Stimulated activated CD4-positive, alpha-beta T cell treated with anti-CD3 and anti-CD28 coated beads, TNF-alpha, amount 100 ng/mL, for 24 hours (primary cell): ENCODE data around the gene IGFBPL1.
"Not testable (repeated sequence)": the region's sequence is repeated elsewhere in the genome, so short reads cannot be mapped to it uniquely, and the experiment has no call there.

Experiments
- DNase-seq, 3 experiments: peaks; one replicate each; pipeline ENCODE4 v3.0.0-alpha.2; 2020; ENCODE audit warnings: low read depth in 3 of 3

Gene IGFBPL1

DNA sequence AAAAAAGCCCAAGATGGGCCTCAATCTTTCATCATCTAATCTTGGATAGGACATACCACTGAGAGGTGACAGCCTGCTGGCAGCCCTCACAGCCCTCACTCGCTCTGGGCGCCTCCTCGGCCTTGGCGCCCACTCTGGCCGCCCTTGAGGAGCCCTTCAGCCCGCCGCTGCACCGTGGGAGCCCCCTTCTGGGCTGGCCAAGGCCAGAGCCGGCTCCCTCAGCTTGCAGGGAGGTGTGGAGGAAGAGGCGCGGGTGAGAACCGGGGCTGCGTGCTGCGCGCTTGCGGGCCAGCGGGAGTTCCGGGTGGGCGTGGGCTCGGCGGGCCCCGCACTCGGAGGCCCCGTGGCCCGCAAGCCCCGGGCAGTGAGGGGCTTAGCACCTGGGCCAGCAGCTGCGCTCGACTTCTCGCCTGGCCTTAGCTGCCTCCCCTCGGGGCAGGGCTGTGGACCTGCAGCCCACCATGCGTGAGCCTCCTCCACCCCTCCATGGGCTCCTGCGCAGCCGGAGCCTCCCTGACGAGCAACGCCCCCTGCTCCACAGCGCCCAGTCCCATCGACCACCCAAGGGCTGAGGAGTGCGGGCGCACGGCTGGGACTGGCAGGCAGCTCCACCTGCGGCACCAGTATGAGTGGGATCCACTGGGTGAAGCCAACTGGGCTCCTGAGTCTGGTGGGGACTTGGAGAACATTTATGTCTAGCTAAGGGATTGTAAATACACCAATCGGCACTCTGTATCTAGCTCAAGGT is 46.7 kb downstream of the IGFBPL1 start:
- DNase-seq: not testable (repeated sequence)

DNA sequence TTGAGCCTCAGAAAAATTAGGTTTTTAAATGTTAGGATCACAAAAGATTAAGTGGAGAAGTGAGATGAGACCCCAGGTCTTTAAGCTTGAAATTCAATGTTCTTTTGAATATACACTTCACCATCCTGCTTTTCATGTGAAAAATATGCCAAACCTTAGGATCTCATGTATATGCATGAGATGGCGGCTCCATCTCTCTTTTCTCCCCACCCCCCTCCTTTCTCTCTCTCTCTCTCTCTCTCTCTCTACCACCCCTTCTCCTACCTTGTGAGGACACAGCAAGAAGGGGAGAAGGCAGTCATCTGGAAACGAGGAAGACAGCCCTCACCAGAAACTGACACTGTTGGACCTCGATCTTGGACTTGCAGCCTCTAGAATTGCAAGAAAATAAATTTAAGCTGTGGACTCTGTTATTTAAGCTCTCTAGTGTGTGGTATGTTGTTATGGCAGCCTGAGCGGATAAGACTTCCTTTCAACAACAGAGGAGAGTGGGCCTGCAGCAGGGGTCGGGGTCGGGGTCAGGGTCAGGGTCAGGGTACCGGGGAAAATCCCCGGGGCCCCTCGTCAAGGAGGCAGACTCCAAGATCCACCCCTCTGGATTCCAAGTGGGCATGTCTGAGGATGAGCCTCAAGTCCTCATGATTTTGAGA is 48.1 kb downstream of the IGFBPL1 start:
- DNase-seq: no peak

DNA sequence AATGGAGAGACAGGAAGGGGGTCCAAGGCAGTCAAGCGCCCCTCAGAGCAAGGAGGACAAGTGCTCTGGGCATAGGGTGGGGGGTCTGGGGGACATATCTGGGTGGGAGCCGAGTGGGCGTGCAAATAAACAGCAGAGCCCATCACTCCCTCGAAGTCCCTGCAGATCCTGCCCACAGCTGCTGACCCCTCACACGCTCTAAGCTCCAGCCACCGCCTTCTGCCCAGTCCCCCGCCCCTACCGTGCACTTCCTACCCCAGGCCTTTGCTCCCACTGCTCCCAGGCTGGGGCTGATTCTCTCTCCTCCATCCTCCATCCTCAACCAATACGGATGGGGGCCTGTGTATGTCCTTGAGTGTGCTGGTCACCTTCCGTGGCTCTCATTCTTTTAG is 48.7 kb downstream of the IGFBPL1 start:
- DNase-seq: no peak

DNA sequence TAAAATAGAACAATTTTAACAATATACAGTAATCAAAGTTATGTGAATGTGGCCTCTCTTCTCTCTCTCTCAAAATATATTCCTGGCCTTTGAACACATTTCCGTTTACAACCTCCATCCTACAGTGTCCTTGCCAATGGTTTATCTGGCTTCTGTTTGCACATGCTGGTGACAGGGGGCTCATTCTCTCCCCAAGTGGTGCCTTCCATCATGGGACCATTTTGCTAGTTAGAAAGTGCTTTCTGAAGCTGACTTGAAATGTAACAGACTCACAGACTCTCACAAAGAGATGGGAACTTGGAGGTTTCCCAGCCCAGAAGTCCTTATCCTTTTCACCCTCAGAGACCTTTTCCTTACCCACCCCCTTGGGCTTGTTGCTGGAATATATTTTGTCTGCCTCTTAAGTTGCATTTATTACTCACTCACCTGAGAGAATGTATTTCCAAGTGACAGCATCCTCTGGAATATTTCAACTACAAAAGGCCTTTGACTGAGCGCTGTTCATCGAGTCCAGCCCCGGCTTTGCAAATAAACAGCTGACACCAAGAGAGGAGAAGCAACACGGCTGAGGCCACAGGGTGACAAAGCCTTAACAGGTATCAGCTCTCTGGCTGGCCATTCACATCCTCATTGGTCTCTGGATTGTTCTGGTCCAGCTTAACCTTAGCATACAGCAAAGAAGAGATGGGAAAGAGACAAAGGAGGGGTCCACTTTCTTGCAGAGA is 49.2 kb downstream of the IGFBPL1 start:
- no peak for DNase-seq

DNA sequence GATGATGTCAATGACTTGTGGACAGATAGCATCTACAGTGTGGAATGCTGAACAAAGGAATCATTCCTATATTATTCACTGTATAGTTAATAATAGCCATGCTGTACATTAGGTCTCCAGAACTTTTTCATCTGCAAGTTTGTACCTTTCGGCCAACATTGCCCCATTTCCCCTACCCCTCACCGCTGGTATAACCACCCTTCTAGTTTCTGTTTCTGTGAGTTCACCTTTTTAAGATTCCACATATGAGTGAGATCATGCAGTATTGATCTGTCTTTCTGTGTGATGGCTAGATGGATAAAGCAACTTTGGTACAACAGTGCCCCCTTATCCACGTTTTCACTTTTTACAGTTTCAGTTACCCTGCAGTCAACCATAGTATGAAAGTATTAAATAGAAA is 50.6 kb downstream of the IGFBPL1 start:
- no peak for DNase-seq

GRCh38 chr9:38372762-38373619 is 51.3 kb downstream of the IGFBPL1 start:
- no peak for DNase-seq

DNA sequence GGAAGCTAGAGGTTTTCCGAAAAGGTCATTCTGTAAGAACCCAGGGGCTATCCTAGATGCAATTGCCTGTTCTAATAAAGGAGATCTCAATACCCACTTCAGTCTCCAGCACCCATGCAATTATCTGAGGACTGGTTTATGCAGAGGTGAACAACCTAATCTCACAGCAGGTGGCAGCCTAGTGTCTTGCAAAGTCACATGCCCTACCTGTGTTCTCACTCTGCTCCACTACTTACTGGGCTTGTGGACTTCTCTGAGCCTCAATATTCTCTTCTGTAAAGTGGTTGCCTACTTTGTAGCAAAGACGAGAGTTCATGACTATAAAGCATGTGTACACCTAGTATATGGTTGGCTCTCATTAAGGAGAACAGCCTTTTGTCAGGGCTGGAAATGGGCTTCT is 52.8 kb downstream of the IGFBPL1 start:
- no peak for DNase-seq

GRCh38 chr9:38370176-38370575 is 54.1 kb downstream of the IGFBPL1 start:
- DNase-seq: no peak

- DNase-seq: no peak
These were observed 55.5 kb downstream of the IGFBPL1 start for GRCh38 chr9:38368731-38369130.

DNA sequence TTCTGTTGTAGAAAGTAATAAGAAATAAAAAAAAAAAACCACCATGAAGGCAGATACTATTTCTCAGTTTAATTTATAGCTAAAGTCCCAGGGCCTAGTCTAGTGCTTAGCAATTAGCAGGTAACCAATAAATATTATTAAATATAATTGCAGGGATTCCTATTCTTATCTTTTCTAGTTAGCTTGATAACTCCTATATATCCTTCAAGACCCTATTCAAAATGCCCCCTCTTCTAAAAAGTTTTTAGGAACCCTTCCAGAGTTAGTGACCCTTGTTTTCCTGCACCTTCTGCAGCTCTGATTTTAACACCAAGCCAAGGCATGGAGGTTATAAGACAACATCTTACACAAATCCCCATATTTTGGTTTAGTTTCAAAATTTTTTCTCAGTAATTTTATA is 56.4 kb downstream of the IGFBPL1 start:
- DNase-seq: no peak

- DNase-seq: no peak
These were observed 60.7 kb downstream of the IGFBPL1 start for GRCh38 chr9:38363589-38363925.

DNA sequence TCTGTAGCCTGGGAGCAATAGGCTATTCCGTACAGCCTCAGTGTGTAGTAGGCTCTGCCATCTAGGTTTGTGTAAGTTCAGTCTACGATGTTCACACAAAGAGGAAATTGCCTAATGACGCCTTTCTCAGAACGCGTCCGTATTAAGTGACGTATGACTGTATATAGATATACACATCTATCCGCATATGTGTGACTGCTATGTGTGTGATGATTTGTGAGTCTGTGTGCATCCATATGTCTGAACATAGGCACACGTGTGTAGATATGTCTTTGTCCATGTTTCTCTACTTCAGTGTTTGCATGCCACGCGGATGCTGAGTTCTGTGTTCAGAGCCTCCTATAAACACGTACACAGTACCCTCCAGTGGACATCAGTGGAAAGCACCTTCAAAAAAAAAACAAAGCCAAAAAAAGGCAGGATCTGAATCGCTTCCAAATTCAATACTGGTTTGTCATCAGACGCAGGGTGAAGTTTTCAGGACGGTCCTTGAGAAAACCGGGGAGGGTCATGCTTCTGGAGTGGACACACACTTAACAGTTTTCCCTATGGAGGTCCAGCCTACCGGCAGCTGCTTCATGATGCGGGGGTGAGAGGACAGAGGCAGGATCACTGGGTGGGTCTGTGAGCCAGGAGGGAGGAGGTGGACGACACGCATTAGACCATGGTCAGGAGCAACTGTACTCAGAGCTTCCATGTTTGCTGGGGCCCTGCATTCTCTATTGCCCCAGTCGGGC is 61.2 kb downstream of the IGFBPL1 start:
- peak in 1 of 3 experiments; percentile 7 for DNase-seq

DNA sequence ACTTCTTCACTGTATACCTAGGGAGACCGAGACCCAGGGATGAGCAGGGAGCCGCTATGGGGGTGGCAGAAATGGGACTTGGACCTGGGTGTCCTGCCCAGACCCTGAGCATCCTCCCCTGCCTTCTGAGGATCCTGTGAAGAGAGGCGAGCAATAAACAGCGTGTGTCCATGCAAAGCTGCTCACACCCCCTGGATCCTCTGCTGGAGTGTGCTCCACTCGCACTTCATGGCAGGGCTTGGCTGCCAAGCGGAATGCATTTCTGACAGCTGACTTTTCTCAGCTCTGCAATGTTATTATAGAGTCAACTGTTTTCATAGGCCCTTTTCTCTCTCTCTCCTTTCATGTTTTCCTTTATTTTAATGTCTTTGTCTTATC is 62.8 kb downstream of the IGFBPL1 start:
- DNase-seq: no peak

- DNase-seq: no peak
These were observed 63.3 kb downstream of the IGFBPL1 start for GRCh38 chr9:38360839-38361472.

- DNase-seq: no peak
These were observed 64.4 kb downstream of the IGFBPL1 start for GRCh38 chr9:38359689-38360385.

DNA sequence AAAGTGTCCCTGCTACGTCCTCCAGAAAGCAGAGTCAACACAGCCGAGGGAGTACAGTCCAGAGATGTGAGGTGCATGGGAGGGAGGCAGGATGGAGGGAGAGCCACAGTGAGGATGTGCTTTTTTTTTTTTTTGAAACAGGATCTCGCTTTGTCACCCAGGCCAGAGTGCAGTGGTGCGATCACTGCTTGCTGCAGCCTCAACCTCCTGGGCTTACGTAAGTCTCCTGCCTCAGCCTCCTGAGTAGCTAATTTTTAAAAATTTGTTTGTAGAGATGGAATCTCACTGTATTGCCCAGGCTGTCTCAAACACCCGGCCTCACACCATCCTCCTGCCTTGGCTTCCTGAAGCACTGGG is 65.0 kb downstream of the IGFBPL1 start:
- no peak for DNase-seq

- no peak for DNase-seq
These were observed 65.6 kb downstream of the IGFBPL1 start for GRCh38 chr9:38358390-38359296.

- DNase-seq: no peak
These were observed 66.7 kb downstream of the IGFBPL1 start for GRCh38 chr9:38357350-38358114.

DNA sequence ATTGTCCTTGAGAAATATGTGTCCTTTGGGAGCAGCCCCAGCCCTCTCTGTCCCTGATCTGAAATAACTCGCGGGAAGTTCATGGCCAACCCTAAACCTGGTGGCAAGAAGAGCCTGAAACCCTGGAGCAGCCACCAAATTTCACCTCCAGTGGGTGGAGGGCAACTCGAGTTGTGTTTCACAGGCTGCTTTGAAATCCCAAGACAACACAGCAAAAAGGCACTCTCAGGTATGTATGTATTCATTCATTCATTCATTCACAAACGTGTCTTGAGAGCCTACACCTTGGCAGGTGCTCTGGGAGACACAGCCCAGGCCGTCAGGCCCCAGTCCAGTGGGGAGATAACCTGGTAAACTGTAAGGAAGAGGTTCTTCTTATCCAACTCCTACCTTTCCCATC is 67.4 kb downstream of the IGFBPL1 start:
- DNase-seq: no peak
